ENCODE data around the gene FAM149B1.

The FAM149B1 gene

DNA sequence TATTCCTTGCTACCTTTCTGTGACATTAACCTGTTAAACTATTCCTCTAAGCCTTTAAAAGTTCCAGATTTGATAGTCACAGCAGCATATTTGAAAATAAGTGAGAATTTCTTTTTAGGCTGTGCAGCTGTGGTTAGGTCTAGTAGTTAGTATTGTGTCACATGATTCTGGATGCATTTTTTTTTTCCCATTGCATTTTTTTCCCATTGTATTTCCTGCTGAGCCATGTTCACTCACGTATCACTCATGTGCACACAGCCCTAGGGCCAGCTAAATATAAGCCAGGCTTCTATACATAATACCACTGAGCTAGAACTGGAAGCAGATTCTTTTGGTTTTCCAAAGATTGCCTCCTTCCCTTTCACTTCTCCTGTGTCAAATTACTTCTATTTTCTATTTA is 41.8 kb downstream of the FAM149B1 start:
- H3K9ac ChIP-seq (ENCODE audit: low read depth, low read length, poor library complexity, severe bottlenecking), result no peak overlapping the region

DNA sequence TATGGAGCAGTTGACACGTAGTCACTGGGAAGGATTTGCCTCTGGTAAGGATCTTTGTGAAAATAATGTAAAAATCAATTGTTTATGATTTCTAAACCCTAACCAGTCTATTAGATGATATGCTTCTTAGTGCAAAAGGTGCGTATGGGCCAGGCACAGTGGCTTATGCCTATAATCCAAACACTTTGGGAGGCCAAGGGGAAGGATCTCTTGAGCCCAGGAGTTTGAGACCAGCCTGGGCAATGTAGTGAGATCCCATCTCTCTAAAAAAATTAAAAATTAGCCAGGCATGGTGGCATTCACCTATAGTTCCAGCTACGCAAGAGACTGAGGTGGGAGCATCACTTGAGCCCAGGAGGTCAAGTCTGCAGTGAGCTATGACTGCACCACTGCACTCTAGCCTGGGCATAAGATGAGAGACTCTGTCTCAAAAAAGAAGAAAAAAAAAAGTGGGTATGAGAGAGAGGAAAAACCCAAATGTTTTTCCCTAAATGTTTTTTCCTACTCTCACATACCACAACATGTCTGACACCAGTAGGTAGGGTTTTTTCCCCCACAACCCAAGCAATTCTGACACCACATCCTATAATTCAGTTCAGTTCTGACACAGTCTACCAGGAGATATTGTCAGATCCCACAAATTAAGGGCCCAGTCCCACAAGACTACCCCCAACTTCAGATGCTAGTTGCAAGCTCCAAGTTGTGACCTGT is 42.6 kb downstream of the FAM149B1 start:
- no peaks in the 10 kb centered on the region for H3K4me1 ChIP-seq (ENCODE audit: insufficient read depth, low read length, poor library complexity, severe bottlenecking)

More for the DNA sequence above, 41.8 kb downstream of the FAM149B1 start:
- Histone ChIP-seq H2AFZ (ENCODE audit: low read length) (no peak overlapping the region), H3K4me2 (ENCODE audit: low read depth, low read length, poor library complexity, severe bottlenecking) (no peak overlapping the region), H3K27me3 (ENCODE audit: insufficient read depth, low read length, poor library complexity, severe bottlenecking) (no peaks in the 10 kb centered on the region), H4K20me1 (ENCODE audit: insufficient read depth, low read length, poor library complexity, severe bottlenecking) (no peaks in the 10 kb centered on the region), H3K79me2 (ENCODE audit: insufficient read depth, low read length) (no peaks in the 10 kb centered on the region), H3K4me3 (ENCODE audit: low read length, poor library complexity, severe bottlenecking) (no peak overlapping the region), H3F3A (ENCODE audit: low read depth) (no peaks in the 10 kb centered on the region), H3K9me3 (ENCODE audit: insufficient read depth, low read depth, low read length) (no peaks in the 10 kb centered on the region), H3K4me1 (ENCODE audit: insufficient read depth, low read length, poor library complexity, severe bottlenecking) (no peaks in the 10 kb centered on the region), H3K9me2 (replicated peaks; ENCODE audit: low read depth, low read length) (no peaks in the 10 kb centered on the region), H3K36me3 (ENCODE audit: insufficient read depth, low read length) (no peaks in the 10 kb centered on the region)
- no peak for TF ChIP-seq EZH2phosphoT487 (IDR thresholded peaks at IDR 0.05; ENCODE audit: borderline replicate concordance)
- TF ChIP-seq, protein P1, sequence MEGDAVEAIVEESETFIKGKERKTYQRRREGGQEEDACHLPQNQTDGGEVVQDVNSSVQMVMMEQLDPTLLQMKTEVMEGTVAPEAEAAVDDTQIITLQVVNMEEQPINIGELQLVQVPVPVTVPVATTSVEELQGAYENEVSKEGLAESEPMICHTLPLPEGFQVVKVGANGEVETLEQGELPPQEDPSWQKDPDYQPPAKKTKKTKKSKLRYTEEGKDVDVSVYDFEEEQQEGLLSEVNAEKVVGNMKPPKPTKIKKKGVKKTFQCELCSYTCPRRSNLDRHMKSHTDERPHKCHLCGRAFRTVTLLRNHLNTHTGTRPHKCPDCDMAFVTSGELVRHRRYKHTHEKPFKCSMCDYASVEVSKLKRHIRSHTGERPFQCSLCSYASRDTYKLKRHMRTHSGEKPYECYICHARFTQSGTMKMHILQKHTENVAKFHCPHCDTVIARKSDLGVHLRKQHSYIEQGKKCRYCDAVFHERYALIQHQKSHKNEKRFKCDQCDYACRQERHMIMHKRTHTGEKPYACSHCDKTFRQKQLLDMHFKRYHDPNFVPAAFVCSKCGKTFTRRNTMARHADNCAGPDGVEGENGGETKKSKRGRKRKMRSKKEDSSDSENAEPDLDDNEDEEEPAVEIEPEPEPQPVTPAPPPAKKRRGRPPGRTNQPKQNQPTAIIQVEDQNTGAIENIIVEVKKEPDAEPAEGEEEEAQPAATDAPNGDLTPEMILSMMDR (conservative IDR thresholded peaks at IDR 0.05; ENCODE audit: low read length), result no peak

DNA sequence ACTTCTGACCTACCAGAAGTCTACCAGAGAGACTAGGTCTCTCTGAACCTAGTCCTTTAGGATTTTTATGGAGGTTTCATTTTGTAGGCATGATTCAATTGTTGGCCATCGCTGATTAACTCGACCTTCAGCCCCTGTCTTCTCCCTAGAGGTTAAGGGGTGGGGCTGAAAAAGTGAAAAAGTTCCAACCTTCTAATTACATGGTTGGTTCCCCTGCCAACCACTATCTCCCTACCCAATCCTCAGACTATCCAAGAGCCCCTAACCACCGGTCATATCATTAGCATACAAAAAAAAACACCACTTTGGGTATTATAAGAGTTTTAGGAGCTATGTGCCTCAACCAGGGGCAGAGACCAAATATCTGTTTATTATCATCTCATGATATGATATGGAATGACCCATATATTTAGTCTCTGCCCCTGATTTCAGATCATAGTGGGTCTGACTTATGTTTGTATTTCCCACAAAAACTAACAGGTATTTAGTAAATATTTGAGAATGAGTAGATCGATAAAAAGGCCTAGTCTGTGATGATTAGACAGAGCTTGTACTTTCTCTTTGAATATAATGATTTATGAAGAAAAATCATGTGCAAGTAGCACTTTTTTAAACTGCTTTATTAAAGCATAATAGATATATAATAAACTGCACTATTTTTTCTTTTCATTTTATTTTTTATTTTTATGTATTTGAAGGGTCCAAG is 43.3 kb downstream of the FAM149B1 start:
- Histone ChIP-seq H3K9me2 (replicated peaks; ENCODE audit: low read depth, low read length) (no peaks in the 10 kb centered on the region), H3K36me3 (ENCODE audit: insufficient read depth, low read length) (0 out of 2 replicates have a peak, but pooled peaks cover under 1% of the 10 kb centered on the region), H3K4me3 (ENCODE audit: low read length, poor library complexity, severe bottlenecking) (no peak overlapping the region), H3K27me3 (ENCODE audit: insufficient read depth, low read length, poor library complexity, severe bottlenecking) (no peaks in the 10 kb centered on the region), H3K4me2 (ENCODE audit: low read depth, low read length, poor library complexity, severe bottlenecking) (no peak overlapping the region), H3K4me1 (ENCODE audit: insufficient read depth, low read length, poor library complexity, severe bottlenecking) (no peaks in the 10 kb centered on the region), H4K20me1 (ENCODE audit: insufficient read depth, low read length, poor library complexity, severe bottlenecking) (no peaks in the 10 kb centered on the region), H3K9ac (ENCODE audit: low read depth, low read length, poor library complexity, severe bottlenecking) (no peak overlapping the region), H2AFZ (ENCODE audit: low read length) (no peak overlapping the region), H3K79me2 (ENCODE audit: insufficient read depth, low read length) (no peaks in the 10 kb centered on the region), H3K9me3 (ENCODE audit: insufficient read depth, low read depth, low read length) (no peaks in the 10 kb centered on the region), H3F3A (ENCODE audit: low read depth) (no peaks in the 10 kb centered on the region)
- TF ChIP-seq EZH2phosphoT487 (IDR thresholded peaks at IDR 0.05; ENCODE audit: borderline replicate concordance), result no peak
- TF ChIP-seq, protein P1 (conservative IDR thresholded peaks at IDR 0.05; ENCODE audit: low read length), result no peak

More for the DNA sequence above, 42.6 kb downstream of the FAM149B1 start:
- Histone ChIP-seq H3K4me3 (ENCODE audit: low read length, poor library complexity, severe bottlenecking) (no peak overlapping the region), H3K36me3 (ENCODE audit: insufficient read depth, low read length) (no peaks in the 10 kb centered on the region), H3K9ac (ENCODE audit: low read depth, low read length, poor library complexity, severe bottlenecking) (no peak overlapping the region), H3K27me3 (ENCODE audit: insufficient read depth, low read length, poor library complexity, severe bottlenecking) (no peaks in the 10 kb centered on the region), H3K79me2 (ENCODE audit: insufficient read depth, low read length) (no peaks in the 10 kb centered on the region), H3K9me3 (ENCODE audit: insufficient read depth, low read depth, low read length) (no peaks in the 10 kb centered on the region), H3K4me2 (ENCODE audit: low read depth, low read length, poor library complexity, severe bottlenecking) (no peak overlapping the region), H2AFZ (ENCODE audit: low read length) (no peak overlapping the region), H3K9me2 (replicated peaks; ENCODE audit: low read depth, low read length) (no peaks in the 10 kb centered on the region), H4K20me1 (ENCODE audit: insufficient read depth, low read length, poor library complexity, severe bottlenecking) (no peaks in the 10 kb centered on the region), H3F3A (ENCODE audit: low read depth) (no peaks in the 10 kb centered on the region)
- no peak for TF ChIP-seq EZH2phosphoT487 (IDR thresholded peaks at IDR 0.05; ENCODE audit: borderline replicate concordance)
- TF ChIP-seq, protein P1 (conservative IDR thresholded peaks at IDR 0.05; ENCODE audit: low read length), result no peak
